HG03045 (cell line): ENCODE data around the gene MAGEA11.
"Not testable (repeated sequence)": the region's sequence is repeated elsewhere in the genome, so short reads cannot be mapped to it uniquely, and the experiment has no call there.

ENCODE experiments used
- ATAC-seq: cut with Tn5 transposase; IDR thresholded peaks from one replicate; pipeline ENCODE4 v1.9.1; 2021; ENCODE audit warnings: mild to moderate bottlenecking, moderate library complexity; ENCODE audit not compliant: unreplicated experiment

The MAGEA11 gene, protein sequence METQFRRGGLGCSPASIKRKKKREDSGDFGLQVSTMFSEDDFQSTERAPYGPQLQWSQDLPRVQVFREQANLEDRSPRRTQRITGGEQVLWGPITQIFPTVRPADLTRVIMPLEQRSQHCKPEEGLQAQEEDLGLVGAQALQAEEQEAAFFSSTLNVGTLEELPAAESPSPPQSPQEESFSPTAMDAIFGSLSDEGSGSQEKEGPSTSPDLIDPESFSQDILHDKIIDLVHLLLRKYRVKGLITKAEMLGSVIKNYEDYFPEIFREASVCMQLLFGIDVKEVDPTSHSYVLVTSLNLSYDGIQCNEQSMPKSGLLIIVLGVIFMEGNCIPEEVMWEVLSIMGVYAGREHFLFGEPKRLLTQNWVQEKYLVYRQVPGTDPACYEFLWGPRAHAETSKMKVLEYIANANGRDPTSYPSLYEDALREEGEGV

DNA sequence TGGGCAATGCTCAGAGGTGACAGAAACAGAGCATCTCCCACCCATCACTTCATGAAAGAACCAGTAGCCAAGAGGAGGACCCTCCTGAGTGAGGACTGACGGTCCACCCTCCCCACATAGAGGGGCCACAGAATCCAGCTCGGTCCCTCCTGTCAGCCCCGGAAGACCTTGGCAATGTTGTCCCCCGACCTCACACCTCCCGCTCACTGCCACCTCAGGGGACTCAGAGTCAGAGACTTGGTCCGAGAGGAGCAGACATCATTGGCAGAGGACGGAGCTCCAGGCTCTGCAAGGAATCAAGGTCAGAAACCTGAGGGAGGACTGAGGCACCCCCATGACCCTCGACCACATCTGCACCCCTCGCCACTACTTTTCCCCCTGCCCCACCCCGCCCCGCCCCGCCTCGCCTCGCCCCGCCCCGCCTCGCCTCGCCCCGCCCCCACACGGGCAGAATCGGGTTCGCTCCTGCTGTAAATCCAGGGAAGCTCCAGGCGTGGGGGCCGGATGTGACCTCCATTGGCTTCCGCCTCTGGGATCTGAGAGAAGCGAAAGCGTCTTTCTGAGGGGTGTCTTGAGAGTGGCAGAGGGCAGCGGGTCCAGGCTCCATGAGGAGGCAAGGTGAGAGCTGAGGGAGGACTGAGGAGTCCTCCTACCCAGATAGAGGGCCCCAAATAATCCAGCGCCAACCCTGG, at the start of gene MAGEA11:
MAGEA11 (plus strand) TSS at position 516 of the 692 bp plus-strand sequence. CDS start 1,100 bp downstream, outside the sequence.
- no peak for ATAC-seq

DNA sequence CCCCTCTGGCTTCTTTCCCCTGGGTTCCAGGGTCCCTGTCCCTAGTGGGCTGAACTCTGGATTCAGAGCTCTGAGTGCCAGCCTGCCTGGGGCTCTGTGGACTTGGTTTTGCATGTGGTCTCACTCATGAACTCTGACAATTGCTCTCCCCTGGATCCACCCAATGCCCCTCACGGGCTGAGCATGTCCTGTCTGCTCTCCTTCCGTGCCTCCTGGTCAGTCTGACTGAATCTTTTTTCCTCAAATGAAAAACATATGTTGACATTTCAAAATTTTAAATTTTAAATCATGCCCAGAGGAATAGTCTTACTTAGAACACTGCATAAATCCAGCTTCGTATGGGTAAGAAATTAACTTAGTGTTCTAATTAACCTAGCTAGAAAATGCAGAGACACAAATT, 36.8 kb upstream of the MAGEA11 start:
- ATAC-seq: not testable (repeated sequence)

DNA sequence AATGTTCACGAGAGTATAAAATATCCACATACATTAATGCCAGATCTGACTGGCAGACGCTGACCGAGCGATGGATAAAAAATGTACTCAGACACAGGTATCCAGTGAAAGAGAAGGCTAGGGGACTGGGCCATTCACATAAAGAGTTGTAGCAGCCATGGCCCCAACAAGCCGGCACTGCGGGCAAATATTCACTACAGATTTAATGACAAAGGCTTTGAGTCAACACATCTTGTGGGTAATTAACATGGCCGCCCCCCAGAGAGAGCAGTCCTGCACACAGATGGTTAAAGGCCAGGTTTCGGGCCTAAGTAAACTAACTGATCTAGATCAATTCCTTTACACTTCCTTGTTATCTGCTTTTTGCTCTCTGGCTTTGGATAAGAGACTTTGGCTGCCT, 36.3 kb upstream of the MAGEA11 start:
- not testable (repeated sequence) for ATAC-seq

DNA sequence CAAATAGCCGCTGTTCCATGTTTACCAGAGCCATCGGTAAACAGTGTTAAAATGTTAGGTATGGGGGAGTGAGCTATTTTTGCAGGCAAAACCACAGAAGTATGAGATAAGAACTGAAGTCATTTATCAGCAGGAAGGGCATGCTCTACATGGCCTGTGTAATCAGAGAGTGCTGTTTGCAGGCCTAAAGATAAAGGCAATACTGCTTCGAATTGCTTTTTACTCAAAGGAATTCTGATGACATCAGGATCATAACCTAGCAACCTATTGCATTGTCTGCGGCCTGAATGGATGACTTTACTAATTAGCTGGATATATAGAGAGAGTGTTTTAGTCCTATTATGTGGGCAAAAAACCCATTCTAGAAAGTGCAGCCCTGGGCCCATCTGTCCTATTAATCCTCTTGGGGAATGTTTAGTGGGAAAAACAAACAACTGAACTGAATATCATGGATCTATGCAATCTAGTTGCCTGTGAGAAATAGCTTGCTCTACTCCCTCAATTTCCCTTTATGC, 32.6 kb upstream of the MAGEA11 start:
- ATAC-seq: not testable (repeated sequence)

DNA sequence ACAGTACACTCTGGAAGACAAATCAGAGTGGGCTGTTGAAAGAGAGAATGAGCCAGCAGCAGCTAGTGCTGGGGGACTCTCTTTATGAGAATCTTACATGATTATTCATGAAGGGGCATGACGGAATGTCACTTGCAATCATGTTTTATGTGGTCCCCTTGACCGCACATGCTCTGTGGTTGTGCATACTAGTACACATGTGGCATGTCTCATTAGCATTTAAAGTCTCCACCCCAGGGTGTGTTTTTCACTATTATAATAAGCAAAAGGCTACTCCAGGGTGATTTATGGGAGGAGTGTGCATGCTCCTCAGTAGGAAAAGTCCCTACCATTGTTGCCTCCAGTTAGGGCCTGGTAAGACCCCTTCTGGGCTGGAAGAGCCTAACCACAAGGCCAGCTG, 30.7 kb upstream of the MAGEA11 start:
- ATAC-seq: no peak

DNA sequence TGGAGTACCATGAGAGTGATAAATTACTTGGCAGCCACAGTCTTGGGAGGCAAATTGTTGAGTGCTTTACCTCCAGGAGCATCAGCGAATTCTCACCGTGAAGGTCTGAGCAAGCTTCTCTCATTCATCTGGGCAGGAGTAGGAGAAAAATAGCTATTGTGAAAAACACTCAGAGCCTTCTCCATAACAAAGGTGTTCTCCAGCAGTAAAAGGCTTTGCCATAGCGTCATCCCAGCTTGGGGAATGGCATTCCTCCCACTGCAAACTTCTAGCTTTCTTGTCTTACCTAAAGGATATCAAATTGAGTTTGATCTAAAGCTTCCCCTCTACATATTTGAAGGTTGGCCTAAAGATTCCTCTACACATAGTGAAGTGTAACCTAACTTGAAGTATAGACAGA, 29.8 kb upstream of the MAGEA11 start:
- ATAC-seq: no peak

DNA sequence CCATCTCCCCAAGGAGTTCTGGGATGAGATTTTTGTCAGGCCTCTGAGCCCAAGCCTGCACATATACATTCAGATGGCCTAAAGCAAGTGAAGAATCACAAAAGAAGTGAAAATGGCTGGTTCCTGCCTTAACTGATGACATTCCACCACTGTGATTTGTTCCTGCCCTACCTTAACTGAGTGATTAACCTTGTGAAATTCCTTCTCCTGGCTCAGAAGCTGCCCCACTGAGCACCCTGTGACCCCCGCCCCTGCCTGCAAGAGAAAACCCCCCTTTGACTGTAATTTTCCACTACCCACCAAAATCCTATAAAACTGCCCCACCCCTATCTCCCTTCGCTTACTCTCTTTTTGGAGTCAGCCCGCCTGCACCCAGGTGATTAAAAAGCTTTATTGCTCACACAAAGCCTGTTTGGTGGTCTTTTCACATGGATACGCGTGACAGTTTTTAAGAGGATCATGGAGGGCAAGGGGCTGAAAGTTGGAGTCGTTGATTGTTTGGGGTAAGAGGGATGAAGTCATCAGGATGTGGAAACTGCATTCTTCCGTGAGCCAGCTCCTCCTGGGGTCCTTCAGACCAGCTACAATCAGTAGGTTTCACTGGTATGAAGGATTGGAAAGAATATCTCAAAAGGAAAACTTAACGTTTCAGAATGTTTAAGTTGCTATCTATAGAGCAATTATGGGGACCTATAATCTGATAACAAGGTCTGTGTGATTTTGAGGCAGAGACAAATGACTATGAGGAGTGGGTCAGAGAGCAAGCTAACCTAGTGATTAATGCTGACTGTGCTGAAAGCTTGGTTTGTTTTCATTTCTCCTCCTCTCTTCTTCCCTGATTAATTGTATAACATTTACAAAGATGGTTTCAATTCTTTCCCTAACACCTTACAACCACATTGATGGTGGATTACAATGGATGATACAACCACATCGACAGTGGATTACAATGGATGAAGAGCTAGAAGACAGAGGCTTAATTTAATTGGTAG, 28.6 kb upstream of the MAGEA11 start:
- ATAC-seq: no peak

DNA sequence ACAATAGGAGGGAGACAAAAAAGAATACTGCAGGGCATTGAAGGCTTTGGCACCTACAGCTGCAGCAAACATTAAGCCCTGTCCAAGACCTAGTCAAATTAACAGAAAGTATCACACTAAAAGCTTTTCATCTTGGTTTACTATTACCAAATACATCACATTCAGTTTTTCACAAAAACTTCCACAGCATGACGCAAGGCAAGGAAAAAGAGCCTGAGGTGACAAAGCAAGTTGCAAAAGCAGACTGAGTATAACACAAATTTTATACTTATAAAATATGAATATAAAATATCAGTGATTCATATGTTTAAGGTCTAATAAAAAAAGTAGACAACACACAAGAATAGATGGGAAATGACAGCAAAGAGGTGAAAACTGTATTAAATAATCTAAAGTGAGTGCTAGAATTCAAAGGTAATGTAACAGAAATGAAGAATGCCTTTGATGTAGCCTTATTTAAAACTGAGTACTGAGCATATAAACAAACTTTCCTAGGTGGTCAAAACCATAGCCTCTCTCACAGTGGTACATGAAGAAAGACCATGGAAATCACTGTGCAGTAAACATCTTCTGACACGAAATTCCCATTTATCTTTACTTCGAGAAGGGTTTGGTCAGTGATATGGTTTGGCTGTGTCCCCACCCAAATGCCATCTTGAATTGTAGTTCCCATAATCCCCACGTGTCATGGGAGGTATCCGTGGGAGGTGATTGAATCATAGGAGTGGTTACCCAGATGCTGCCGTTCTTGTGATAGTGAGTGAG, 27.7 kb upstream of the MAGEA11 start:
- no peak for ATAC-seq

DNA sequence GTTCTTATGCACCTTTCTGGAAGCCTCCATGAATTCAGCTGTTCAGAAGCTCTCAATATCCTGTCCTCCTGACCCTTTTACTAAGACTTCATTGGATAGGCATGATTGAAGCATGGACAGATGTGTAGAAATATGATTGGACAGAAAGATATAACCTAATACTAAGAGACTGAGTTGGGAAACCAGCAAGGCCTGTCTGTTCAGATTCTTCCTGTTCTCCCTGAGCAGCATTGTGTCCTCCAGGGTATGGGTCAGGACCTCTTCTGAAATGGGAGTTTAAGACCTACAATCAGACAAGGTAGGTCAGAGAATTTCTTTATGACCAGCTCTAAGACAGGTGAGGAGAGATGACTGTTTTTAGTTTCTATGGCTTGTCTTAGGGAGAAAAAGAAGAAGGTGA, 23.9 kb upstream of the MAGEA11 start:
- no peak for ATAC-seq

DNA sequence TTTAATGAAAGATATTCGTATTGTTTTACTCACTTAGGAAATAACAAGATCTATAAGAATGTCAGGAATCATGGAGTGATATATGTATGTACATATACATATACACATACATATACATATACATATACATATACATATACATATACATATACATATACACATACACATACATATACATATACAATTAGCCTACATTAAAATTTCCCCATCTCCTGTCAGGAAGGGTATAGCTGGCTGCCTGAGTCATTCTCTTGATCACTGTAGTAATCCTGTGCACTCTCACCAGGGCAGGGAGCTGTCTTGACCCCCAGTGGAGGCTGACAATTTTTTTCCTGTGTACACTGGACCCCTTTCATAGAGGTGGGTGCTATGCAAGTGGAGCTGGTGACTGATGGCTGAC, 23.3 kb upstream of the MAGEA11 start:
- no peak for ATAC-seq

DNA sequence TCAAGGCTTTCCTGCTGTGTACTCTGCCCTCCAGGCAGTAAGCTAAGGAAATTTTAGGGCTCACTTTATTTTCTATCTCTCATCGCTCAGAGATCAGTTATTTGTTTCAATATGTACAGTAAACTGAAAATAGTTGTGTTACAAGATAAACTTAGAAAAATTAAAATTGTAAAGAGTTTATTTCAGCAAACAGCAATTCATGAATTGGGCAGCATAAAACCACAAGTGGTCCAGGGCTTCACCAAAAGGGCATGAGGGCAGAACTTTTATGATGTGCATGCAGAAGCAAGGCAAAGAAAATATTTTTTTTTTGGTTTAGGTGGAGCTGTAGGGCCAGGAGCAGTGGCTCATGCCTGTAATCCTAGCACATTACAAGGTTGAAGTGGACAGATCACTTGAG, 20.1 kb upstream of the MAGEA11 start:
- no peak for ATAC-seq

DNA sequence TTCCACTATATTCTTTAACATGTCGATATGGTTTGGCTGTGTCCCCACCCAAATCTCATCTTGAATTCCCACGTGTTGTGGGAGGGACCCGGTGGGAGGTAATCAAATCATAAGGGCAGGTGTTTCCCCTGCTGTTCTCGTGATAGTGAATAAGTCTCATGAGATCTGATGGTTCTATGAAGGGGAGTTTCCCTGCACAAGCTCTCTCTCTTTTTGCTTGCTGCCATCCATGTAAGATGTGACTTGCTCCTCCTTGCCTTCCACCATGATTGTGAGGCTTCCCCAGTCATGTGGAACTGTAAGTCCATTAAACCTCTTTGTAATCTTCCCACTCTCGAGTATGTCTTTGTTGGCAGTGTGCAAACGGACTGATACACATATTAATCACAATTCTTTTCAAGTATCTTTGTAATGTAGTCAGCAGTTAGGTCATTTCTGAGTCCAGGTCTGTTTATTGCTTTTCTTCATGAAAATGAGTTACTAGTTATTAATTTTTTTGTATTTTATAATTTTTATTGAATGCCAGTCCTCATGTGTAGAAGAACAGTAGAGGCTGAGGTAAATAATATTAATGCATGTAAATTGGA, 19.1 kb upstream of the MAGEA11 start:
- not testable (repeated sequence) for ATAC-seq

DNA sequence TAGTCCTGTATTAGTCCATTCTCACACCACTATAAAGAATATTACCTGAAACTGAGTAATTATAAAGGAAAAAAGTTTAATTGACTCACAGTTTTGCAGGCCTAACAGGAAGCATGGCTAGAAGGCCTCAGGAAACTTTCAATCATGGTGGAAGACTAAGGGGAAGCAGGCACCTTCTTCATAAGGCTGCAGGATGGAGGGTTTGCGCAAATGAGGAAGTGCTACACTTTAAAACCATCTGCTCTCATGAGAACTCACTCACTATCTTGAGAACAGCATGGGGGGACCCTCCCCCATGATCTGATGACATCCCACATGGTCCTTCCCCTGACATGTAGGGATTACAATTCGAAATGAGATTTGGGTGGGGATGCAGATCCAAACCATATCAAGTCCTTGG, 12.1 kb upstream of the MAGEA11 start:
- ATAC-seq: no peak

DNA sequence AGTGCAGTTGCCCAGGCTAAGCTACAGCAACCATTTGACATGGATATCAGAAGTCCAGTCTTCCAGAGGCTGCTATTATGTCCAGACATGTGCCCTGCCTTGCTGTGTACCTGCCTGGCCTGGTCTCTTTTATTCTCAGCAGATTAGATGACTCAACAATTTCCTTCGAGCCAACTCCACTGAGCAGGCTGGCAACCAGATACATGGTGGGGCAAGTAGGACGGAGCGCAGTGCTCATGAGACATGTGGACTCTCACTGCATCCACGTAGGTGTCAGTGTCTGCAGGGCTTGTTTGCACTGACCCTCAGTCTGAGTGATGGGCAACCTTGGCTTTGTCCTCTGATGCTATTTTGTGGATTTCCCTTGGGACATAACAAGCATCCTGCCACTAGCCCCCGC, 7.2 kb upstream of the MAGEA11 start:
- ATAC-seq: no peak

DNA sequence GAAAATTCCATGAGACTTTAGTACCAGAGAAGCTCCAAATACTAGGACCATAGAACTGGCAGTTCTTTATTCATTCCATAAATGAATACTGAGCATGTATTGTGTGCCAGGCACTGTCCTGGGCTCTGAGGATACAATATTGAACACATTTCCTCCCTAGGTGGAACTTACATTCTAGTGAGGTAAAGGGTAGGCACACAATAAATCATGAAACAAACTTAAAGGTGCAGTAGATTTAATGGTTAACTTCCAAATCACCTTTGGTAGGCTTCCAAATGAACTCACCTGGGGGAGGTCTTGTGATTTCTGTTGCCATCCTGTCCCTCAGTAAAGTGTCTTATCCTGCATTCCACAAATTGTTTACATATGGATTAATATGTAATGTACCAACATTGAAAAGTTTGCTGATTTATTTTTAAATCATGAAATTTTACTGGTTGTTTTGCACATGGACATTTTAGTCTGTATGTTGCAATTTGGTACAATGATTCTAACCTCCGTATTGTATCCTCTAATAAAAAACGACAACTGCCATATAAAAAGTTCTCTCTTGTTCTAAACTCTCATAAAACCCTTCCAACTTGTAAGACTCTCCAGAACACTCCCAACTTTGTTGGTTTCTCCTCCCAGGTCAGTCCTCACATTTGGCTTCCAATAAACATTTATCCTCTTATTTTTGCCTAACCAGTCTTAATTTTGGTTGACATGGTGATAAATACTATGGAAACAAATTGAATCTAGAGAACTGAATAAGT, 4.5 kb upstream of the MAGEA11 start:
- ATAC-seq: no peak

DNA sequence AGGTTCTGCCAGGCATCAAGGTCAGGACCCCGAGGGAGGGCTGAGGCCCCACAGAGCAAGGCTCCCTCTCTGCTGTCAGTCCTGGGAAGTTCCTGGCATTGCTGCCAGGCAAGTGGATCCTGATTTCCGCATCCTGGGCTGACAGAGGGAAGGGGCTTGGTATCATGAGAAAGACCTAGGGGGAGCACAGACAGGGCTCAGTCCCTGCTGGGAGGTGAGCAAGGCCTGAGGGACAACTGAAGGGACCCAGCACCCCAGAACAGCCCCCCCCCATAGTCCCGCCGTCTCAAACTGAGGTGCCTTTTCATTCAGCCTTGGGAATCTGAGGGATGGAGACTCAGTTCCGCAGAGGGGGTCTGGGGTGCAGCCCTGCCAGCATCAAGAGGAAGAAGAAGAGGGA, 971 bp downstream of the MAGEA11 start:
- no peak for ATAC-seq

DNA sequence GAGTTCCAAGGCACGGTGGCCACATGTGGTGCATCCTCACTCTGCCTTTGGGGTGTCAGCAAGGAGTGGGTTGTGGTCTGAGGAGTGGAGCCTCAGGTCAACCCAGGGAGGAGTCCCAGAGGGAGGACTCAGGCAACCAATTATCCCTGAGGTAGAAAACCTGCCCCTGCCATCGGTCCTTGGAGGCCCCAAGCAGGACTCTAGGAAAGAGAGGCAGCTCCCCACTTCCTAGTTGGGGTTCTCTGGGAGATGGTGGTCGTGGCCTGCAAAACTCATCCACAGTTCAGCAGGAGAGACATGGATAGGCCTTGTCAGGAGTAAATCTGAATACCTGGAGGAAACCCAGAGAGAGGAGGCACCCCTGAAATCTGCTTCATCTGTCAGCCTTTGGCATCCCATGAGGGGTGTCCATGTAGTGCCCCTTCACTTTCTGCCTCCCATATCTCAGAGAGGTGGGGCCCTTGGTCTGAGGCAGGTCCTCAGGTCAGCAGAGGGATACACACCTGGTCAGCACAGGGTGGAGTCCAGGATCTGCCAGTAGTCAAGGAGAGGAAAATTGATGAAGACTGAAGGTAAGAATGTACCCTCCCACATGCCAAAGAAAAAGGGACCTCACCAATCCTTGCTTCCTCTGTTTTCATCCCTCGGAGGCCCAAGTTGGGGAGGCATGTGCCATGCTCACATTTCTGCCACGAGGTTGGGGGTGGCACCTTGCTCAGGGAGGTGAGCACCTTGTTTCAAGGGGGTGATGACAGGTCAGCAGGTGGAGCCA, 1.6 kb downstream of the MAGEA11 start:
- ATAC-seq: no peak

DNA sequence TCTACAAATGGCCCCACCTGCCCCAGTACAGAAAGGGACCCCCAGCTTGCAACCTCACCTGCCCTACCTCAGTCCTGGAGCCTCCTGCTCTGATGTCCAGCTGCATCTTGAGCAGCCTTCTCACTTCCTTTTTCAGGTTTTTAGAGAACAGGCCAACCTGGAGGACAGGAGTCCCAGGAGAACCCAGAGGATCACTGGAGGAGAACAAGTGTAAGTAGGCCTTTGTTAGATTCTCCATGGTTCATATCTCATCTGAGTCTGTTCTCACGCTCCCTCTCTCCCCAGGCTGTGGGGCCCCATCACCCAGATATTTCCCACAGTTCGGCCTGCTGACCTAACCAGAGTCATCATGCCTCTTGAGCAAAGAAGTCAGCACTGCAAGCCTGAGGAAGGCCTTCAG, 3.6 kb downstream of the MAGEA11 start:
- no peak for ATAC-seq
